Stimulated activated CD4-positive, alpha-beta T cell treated with anti-CD3 and anti-CD28 coated beads, Interleukin-4, amount 100 ng/mL, for 1 hour (primary cell): ENCODE data around the gene MGRN1.

Experiments
- DNase-seq: peaks from one replicate; pipeline ENCODE4 v3.0.0-alpha.2; 2020

The MGRN1 gene

DNA sequence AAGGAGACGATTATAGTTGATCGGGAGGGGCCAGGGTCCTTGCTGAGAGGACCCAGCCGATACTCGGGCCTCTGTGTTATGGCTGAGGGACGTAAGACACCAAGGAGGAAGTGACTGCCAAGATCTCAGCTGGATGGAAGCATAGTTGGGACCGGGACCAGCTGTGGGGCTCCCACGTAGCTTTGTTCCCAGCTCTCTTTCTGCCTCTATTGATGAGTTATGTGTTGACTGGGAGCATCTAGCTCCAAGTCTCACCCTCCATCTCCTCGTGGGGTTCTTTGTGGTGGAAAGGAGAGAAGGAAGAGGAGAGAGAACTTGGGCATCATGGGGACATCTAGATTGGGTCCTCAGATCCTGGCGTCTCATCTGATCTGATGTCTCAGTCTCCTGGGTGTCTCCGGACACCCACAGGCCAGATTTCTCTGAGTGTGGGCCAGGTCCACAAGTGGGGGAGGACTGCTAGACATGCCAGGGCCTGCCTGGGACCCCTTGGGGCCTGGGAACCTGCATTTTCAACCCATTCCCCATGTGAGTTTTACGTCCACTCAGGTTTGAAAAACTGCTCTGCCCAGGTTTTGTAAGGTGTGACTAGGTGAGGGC lies 1.0 kb downstream of the MGRN1 start:
- DNase-seq: no peak

- no peak for DNase-seq
Observed at GRCh38 chr16:4626396-4626795, 1.8 kb downstream of the MGRN1 start.

- DNase-seq: no peak
Observed at GRCh38 chr16:4628283-4628682, 3.7 kb downstream of the MGRN1 start.

DNA sequence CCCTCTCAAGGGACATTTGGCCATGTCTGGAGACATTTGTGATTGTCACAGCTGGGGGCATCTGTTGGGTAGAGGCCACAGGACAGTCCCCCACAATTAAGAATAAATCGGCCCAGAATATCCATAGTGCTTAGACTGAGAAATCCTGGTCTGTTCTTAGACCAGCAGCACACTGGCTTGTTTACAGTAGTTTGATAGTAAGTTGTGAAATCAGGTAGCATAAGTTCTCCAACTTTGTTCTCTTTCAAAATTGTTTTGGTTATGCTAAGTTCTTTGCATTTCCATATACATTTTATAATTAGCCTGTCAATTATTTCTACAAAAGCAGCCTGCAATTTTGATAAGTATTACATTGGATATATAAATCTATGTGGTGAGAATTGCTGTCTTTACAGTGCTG lies 6.8 kb downstream of the MGRN1 start:
- DNase-seq: no peak

DNA sequence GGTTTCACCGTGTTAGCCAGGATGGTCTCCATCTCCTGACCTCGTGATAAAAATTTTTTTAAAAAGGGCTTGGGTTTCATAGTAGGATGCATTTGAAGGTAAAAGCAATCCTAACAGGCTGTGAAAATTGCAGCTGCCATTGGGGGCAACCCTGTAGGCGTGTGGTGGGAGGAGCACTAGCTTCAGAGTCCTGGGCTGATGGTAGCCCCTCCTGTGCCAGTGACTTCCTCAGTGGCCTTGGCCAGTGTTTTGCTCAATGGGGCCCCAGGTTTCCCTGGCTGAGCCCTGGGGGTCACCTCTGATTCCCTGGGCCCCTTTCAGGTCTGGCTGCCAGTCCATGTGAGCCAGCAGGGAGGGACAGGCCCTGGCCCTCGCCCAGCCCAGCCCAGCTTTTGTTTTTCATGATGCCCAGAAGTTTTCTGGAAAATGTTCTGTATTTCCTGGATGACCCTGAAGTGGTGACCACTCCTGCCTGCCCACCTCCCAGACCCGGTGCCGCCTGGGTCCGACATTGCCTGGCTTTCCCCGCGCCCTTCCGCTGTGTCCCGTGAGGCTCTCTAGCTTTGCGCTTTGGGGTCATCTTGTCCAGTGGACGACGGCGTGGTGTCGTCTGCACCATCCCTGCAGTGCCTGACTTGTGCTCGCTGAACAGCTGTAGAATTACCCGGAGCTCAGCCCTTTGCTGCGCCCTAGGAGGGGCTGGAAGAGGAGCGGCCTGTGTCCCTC lies 9.4 kb downstream of the MGRN1 start:
- no peak for DNase-seq

- DNase-seq: no peak
Observed at GRCh38 chr16:4634768-4635167, 10.1 kb downstream of the MGRN1 start.

DNA sequence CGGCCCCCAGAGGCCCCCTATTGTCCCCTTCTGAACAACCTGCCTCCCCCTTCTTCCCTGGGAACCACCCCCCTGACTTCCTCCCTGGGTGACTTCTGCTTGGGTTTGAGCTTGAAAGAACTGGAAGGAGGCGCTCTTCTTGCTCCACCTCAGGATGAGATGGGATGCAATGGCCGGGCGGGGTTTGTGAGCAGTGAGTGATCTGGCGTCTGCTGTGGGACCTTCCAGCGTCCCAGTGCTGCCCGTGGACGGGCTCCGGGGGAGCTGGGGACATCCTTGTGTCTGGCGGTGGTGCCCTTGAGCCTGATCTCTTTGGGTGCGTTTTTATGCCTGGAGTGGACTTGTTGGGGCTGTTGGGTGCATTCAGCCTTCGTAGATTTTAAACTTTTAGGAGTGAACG lies 11.6 kb downstream of the MGRN1 start:
- no peak for DNase-seq

DNA sequence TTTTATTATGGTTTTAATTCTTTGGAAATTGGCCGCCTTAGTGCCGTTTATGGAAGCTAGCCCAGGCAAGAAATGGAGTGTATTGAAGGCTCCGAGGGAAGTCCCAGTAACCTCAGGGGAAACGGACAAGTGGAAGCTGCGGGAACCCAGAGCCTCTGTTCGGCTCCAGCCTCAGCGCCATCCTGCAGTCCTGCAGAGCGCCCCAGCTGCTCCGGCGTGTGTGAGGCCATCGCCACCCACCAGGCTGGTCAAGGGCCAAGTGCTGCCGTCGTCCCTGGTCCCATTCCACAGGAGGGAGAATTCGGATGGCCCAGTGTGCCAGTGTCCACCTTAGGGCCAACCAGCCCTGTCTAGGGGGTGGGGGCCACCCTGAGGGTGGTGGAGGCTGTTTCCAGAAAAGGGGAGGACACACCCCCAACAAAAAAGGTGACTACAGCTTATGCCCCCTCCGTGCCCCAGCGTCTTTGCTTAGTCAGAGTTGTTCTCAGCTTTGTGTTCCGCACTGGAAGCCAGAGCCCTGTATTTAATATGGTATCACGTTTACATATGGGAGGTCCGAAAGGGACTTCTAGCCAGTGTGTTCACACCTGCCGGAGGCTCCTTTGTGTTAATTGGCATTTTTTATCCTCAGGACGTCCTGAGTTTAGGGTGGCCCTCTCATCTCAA lies 13.0 kb downstream of the MGRN1 start:
- no peak for DNase-seq

DNA sequence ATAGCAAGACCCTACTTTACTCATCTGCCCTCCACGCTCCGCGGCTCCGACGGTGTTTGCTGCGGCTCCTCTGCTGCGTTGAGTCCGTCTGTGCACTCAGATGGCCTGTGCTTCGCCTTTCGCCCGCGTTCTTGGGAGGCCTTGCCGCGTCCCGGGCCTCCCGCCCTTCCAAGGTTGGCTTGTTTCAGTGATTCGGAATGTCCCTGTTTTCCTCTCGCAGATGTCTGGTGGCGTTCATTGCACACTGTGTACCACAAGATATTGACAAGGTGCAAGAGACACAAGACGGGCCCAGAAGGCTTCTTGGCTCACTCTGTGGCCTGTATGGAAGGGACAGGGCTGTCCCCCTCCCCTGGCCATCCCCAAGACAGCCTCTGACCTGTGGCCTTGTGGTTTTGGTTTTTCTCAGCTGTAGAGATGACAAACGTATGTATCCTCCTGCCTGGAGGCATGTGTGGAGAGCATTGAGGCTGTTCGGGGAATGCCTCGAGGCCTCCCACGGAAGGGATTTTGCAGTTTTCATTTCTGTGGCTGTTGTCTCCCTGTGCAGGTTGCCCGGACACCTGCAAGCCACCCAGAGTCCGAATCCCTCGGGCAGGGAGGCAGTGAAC lies 15.4 kb downstream of the MGRN1 start:
- no peak for DNase-seq

DNA sequence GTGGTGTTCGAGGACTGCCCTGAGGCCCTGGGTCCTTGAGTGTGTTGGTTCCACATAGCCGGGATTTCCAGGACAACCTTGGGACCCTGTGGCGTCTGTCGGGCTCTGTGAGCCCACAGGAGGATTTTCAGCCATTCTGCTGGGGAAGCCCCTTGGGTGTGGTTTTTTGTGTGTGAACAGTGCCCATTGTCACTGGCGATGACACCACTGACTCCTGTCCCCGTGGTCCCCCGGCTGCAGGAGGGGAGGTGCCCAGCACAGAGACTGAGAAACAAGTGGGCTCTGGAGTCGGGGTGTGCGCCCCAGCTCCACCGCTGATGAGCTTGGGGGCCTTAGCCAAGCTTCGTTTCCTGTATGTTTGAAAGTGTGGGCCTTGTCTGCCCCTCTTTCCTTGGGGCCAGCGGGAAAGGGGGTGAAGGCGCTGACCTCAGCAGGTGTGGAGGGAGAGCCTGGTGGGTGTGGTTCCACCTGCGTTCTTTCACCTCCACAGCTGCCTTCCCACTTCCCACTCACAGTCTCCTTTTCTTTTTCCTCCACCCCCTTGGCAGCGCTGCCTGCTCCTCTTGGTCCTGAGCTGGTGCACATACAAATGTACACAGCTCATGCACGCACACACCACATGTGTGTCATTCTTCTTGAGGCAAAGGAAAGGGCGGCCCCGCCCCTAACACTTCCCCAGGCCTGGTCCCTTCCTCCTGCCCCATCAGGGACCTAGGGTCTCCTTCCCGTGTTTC lies 16.1 kb downstream of the MGRN1 start:
- no peak for DNase-seq

- no peak for DNase-seq
Observed at GRCh38 chr16:4641306-4641687, 16.7 kb downstream of the MGRN1 start.

- no peak for DNase-seq
Observed at GRCh38 chr16:4641895-4642294, 17.3 kb downstream of the MGRN1 start.

DNA sequence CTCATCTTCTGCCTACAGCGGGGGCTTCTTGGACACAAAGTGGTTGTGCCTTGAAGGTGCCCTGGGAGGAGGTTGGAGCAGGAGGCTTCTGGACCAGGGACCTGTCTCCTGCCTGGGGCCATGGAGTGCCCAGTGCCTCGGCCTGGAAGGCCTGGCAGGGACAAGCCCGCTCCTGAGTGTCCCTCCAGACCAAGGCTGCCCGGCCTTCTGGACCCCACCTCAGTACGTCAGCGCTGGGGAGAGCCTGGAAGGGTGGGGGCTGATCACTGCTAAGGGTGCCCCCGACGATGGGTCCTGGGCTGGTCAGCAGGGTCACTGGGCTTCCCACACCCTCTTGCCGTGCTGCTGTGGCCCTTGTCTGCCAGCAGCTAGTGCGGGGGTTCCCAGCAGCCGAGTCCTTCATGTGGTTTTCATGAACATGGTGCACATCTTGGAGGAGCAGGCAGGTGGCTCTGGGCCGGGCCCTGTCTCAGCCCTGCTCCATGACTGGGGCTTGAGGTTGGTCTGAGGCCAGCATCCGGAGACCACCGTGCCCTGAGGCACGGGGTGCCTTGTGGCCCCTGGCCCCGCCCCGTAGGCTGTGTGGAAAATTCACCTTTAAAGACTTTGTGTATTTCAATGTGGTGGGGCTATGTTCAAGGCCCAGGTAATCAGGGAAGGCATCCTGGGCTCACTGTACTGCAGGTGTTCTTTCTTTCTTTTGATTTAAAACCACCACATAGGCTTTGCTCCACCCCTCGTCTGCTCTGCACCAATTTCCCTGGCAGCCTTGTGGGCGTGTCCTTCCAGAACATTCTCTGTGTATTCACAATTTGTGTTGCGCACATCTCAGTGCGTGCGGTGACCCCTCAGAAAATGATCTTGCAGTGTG lies 22.4 kb downstream of the MGRN1 start:
- DNase-seq: no peak

- no peak for DNase-seq
Observed at GRCh38 chr16:4647644-4647980, 23.0 kb downstream of the MGRN1 start.

- DNase-seq: no peak
Observed at GRCh38 chr16:4648917-4649316, 24.3 kb downstream of the MGRN1 start.

DNA sequence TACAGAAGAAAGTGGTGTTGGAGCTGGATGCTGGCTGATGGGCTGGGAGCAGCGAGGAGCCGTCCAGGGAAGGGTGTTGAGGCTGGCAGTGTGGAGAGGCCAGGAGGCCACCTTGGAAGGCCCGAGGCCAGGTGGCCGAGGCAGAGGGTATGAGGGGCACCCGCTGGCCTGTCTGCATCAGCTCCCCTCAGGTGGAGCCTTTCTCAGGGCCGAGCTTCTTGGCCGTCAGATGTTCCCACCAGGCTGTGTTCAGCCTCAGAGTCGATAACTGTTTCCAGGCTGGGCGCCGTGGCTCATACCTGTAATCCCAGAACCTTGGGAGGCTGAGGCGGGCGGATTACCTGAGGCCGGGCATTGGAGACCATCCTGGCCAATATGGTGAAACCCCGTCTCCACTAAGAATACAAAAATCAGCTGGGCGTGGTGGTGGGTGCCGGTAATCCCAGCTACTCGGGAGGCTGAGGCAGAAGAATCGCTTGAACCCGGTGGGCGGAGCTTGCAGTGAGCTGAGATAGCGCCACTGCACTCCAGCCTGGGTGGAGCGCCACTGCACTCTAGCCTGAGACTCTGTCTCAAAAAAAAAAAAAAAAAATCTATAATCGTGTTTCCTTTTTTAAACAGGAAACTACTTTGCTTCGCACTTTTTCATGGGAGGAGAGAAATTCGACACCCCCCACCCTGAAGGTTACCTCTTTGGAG lies 25.3 kb downstream of the MGRN1 start:
- no peak for DNase-seq

DNA sequence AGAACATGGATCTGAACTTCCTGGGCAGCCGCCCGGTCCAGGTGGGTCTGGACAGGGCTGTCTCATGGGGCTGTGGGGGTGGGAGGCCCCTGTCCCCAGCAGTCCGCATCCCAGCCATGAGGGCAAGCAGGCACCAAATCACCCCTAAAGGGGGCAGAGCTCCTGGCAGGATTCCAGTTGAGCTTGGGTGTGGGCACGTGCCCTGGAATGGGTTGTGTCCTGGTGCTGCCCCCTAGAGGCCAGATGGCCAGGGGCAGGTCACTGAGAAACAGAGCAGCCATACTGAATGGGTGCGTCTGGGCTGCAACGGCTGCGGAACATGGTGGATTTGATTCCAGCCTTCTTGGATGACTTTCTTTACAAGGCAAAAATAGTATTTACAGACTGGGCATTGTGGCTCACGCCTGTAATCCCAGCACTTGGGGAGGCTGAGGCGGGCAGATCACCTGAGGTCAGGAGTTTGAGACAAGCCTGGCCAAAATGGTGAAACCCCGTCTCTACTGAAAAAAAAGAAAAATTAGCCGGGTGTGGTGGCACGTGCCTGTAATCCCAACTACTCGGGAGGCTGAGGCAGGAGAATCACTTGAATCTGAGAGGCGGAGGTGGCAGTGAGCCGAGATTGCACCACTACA lies 25.9 kb downstream of the MGRN1 start:
- peak; percentile 78 for DNase-seq

GRCh38 chr16:4651827-4652226 lies 27.2 kb downstream of the MGRN1 start:
- DNase-seq: no peak

GRCh38 chr16:4652561-4652960 lies 27.9 kb downstream of the MGRN1 start:
- no peak for DNase-seq

- DNase-seq: no peak
Observed at GRCh38 chr16:4654011-4654963, 29.7 kb downstream of the MGRN1 start.
